Spleen (tissue), 7 donors: ENCODE data around the gene ERC2.

Experiments
- POLR2A ChIP-seq, 3 donors: fragments of 450-650 bp; IDR thresholded peaks; one replicate each; pipeline ENCODE4 v1.5.1; 2017; ENCODE audit warnings: antibody characterized with exemption in 3 of 3, mild to moderate bottlenecking in 1 of 3
- POLR2AphosphoS5 ChIP-seq, 3 donors: sonication (generic); formaldehyde crosslinking; IDR thresholded peaks; one replicate each; pipeline ENCODE4 v1.5.1; 2017; ENCODE audit warnings: antibody characterized with exemption in 3 of 3
- TF ChIP-seq, protein P1 (sequence below), 11 experiments: fragments of 200-600 bp in 7 of 11; fragments of 450-650 bp in 4 of 11; sonication (generic) in 4 of 11; IDR thresholded peaks in 8 of 11; conservative IDR thresholded peaks in 3 of 11; 1 replicate in 7 of 11; 2 replicates in 4 of 11; pipeline versions ENCODE4 v1.4.0 to v1.8.0; 2016 to 2021; ENCODE audit warnings: antibody characterized with exemption in 11 of 11, inconsistent platforms in 4 of 11, mild to moderate bottlenecking in 1 of 11
- donor health status: DM: no; HTN: no; CAD: no; lungs with moderate emphysema.
- donor health status: DM: no; HTN: no; CAD: no.
- donor health status: DM: no; HTN: no; CAD: no.

DNA sequence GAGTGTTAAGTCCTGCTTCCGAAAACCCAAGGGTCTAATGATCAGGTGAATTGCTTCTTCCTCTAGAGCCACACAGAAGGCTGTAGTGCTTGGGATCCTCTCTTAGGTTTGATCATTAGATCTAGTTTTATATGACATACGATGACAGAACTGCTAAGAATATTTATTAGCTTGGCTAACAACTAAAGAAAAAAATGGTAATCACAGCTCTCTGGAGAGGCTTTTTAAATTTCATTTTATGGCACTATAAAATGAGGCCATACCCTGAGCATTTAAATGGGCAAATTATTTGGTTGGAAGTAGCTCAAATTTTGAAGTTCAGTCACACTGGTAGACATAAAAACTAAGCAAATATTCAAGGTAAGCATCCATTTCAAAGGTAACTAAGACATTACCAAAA is 498.6 kb downstream of the ERC2 start:
- TF ChIP-seq, protein P1, sequence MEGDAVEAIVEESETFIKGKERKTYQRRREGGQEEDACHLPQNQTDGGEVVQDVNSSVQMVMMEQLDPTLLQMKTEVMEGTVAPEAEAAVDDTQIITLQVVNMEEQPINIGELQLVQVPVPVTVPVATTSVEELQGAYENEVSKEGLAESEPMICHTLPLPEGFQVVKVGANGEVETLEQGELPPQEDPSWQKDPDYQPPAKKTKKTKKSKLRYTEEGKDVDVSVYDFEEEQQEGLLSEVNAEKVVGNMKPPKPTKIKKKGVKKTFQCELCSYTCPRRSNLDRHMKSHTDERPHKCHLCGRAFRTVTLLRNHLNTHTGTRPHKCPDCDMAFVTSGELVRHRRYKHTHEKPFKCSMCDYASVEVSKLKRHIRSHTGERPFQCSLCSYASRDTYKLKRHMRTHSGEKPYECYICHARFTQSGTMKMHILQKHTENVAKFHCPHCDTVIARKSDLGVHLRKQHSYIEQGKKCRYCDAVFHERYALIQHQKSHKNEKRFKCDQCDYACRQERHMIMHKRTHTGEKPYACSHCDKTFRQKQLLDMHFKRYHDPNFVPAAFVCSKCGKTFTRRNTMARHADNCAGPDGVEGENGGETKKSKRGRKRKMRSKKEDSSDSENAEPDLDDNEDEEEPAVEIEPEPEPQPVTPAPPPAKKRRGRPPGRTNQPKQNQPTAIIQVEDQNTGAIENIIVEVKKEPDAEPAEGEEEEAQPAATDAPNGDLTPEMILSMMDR (IDR thresholded peaks at IDR 0.05 in 8 of 11, conservative IDR thresholded peaks at IDR 0.05 in 3 of 11) = no peak
- TF ChIP-seq POLR2A (IDR thresholded peaks at IDR 0.05) (no peak), POLR2AphosphoS5 (IDR thresholded peaks at IDR 0.05) (no peak)
